Heart left ventricle (tissue), 13 donors: ENCODE results near the gene CT45A9.
"Not testable (repeated sequence)": the region's sequence is repeated elsewhere in the genome, so short reads cannot be mapped to it uniquely, and the experiment has no call there.

ENCODE experiments used
- POLR2A ChIP-seq, 2 donors: fragments of 450-650 bp; IDR thresholded peaks; one replicate each; pipeline ENCODE4 v1.6.1; 2017; ENCODE audit warnings: antibody characterized with exemption in 2 of 2, mild to moderate bottlenecking in 2 of 2, moderate library complexity in 2 of 2
- TF ChIP-seq, protein P1 (sequence below), 12 donors: fragments of 200-600 bp; sonication (generic) in 4 of 12; IDR thresholded peaks; one replicate each; pipeline versions ENCODE4 v1.5.0 to v1.8.0; 2018 to 2022; ENCODE audit warnings: antibody characterized with exemption in 12 of 12, mild to moderate bottlenecking in 5 of 12
- donor health status: ischemic (EF 13 %, LVEDD 7.1; RV severe dilation, severe dysfunction).
- donor health status: DM: no; HTN: yes; CAD: no.
- donor health status: DM: no; HTN: no; CAD: no.
- donor health status: ischemic (EF 25% LVEDD 6.9; RV normal size, moderate dysfunction).
- donor health status: ischemic (EF 25% LVEDD 5.7; RV mildly dilated, moderate dysfunction).
- donor health status: ischemic (EF 35%, LVEDD 5.7; RV mildly dilated, moderate dysfunction).
- donor health status: nonischemic (EF 11% LVEDD 7.7; RV severe dilation, severe dysfunction).
- donor health status: DM: yes; HTN: yes; CAD: no.
- donor health status: PGD.
- donor health status: ischemic (EF 29% LVEDD 5.4; RV normal size, mild dysfunction).
- donor health status: nonischemic (EF 23%, LVEDD 6.1; RV moderate dilation, normal function).

DNA sequence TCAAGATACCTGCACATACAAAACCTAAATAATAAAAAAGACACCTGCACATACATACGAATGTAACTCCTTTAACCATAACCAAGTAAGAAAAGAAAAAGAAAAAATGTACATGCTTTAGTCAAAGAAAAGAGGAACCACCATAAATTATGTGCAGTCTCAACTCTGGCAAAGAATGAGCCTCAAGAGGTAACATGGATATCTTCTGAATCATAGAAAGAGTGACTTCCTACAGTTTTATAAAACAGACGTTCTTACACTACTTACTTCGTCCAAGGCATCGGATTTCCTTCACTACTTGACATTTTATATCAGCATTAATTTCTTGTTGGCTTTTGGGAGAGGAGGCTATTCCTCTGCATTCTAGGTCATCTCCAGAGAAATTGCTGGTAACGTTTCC, 11.1 kb upstream of the CT45A9 start:
- TF ChIP-seq, protein P1, sequence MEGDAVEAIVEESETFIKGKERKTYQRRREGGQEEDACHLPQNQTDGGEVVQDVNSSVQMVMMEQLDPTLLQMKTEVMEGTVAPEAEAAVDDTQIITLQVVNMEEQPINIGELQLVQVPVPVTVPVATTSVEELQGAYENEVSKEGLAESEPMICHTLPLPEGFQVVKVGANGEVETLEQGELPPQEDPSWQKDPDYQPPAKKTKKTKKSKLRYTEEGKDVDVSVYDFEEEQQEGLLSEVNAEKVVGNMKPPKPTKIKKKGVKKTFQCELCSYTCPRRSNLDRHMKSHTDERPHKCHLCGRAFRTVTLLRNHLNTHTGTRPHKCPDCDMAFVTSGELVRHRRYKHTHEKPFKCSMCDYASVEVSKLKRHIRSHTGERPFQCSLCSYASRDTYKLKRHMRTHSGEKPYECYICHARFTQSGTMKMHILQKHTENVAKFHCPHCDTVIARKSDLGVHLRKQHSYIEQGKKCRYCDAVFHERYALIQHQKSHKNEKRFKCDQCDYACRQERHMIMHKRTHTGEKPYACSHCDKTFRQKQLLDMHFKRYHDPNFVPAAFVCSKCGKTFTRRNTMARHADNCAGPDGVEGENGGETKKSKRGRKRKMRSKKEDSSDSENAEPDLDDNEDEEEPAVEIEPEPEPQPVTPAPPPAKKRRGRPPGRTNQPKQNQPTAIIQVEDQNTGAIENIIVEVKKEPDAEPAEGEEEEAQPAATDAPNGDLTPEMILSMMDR (IDR thresholded peaks at IDR 0.05): not testable (repeated sequence)
- TF ChIP-seq POLR2A (IDR thresholded peaks at IDR 0.05): not testable (repeated sequence)
